Activated naive CD4-positive, alpha-beta T cell treated with Interleukin-2 at 50 U/mL for 16 hours (primary cell): ENCODE data around the gene DAZ1.
"Not testable (repeated sequence)": the region's sequence is repeated elsewhere in the genome, so short reads cannot be mapped to it uniquely, and the experiment has no call there.

Source experiments
- DNase-seq: peaks from one replicate; pipeline ENCODE4 v3.0.0-alpha.2; 2020

Gene DAZ1

GRCh38 chrY:23198908-23199307 is at the start of gene DAZ1:
DAZ1 (minus strand) TSS chrY:23199008; CDS start chrY:23198800, 208 bp downstream.
- not testable (repeated sequence) for DNase-seq

GRCh38 chrY:23219233-23219632 is 20.4 kb upstream of the DAZ1 start, which contains the start of gene DAZ2:
DAZ2 (plus strand) TSS chrY:23219533; CDS start chrY:23219741, 208 bp downstream.
- DNase-seq, result not testable (repeated sequence)

GRCh38 chrY:23210681-23211080 is 11.9 kb upstream of the DAZ1 start:
- not testable (repeated sequence) for DNase-seq

- DNase-seq, result not testable (repeated sequence)
Measured at GRCh38 chrY:23209802-23210495, 11.1 kb upstream of the DAZ1 start.

GRCh38 chrY:23207455-23207854 is 8.6 kb upstream of the DAZ1 start:
- DNase-seq, result not testable (repeated sequence)
